Eye (tissue), 1 donor: ENCODE measurements around the gene FHL3.
A peak's percentile ranks its signal among the peaks of the same experiment; 100 is the strongest.
"Not testable (repeated sequence)": the region's sequence is repeated elsewhere in the genome, so short reads cannot be mapped to it uniquely, and the experiment has no call there.

Experiments used
- DNase-seq: peaks from one replicate; pipeline ENCODE4 v3.0.0-alpha.2; 2015

Gene FHL3

DNA sequence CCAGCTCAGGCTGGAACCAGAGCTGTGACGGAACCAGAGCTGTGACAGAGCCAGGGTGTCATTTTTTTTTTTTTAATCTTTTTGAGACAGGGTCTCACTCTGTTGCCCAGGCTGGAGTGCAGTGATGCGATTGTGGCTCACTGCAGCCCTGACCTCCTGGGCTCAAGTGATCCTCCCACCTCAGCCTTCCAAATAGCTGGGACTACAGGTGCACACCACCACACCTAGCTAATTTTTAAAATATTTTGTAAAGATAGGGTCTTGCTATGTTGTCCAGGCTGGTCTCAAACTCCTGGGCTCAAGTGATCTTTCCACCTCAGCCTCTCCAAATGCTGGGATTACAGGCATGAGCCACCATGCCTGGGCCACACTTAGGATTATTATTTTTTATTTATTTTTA lies 27.7 kb upstream of the FHL3 start:
- DNase-seq, result not testable (repeated sequence)

GRCh38 chr1:38031513-38031866 lies 26.2 kb upstream of the FHL3 start:
- no peak for DNase-seq

DNA sequence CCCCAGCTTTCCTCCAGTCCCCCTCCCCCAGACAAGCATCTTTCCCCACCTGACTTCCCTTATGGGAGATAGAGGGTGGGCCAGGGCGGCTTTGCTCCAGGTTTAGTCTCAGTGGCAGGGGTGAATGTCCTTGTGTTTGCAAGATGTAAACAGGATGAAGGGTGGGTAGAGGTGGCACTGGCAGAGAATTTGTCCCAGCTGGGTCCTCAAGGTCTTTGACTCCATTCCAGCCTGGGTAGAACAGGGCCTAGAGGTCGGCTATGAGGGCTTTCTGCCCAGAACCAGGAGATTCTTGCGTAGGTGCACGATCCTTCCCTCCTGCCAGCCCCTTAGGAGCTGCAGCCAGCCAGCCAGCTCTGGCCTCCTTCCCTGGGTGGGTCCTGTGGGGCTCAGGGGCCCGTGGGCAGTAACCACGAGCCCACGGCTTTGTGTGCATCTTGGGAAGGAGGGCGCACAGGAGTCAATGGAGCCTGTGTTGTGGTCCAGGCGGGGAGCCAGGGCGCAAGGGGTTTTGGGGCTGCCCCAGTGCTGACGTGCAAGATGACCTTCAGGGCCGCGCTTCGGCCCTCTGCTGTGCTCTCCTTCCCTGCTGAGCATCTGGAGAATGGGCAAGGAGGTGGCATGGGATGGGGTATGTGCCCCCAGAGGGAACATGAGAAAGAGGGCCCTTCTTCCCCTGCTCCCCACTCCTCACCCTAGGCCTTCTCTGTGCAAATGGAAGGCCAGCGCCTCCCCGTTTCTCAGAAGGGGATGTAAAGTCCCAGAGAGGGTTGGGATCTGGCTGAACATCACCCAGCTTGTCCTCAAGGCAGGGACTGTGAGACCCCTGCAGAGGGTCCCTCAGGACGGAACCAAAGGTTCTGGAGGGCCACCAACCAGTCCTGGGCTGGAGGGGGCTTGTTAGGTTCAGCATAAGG lies 25.5 kb upstream of the FHL3 start:
- DNase-seq, result no peak

GRCh38 chr1:38029685-38030511 lies 24.6 kb upstream of the FHL3 start:
- peak; percentile 65 for DNase-seq

GRCh38 chr1:38029081-38029681 lies 23.9 kb upstream of the FHL3 start:
- DNase-seq, result peak; percentile 83

GRCh38 chr1:38028671-38029070 lies 23.4 kb upstream of the FHL3 start:
- peak; percentile 68 for DNase-seq

- DNase-seq, result peak; percentile 27
Observed at GRCh38 chr1:38028105-38028591, 22.8 kb upstream of the FHL3 start.

- peak; percentile 22 for DNase-seq
Observed at GRCh38 chr1:38027201-38028104, 22.1 kb upstream of the FHL3 start.

GRCh38 chr1:38026592-38027200 lies 21.4 kb upstream of the FHL3 start:
- peak; percentile 86 for DNase-seq

DNA sequence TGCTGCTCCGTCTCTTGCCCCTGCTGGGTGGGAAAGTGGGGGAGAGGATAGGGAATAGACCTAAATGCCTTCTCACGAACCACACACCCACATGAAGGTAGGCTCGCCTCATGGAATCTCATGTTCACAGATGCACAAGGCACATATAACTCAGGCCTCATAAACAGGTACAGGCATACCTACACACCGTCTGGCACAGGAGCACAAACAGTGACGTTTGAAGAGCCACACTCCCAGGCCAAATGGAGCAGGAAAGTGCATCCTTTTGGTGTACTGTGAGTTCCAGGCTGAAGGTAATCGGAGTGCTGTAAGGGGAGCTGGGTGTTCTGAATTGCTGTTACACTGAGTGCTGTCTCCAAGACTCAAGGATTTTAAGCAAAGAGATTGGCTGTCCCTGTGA lies 20.4 kb upstream of the FHL3 start:
- no peak for DNase-seq

DNA sequence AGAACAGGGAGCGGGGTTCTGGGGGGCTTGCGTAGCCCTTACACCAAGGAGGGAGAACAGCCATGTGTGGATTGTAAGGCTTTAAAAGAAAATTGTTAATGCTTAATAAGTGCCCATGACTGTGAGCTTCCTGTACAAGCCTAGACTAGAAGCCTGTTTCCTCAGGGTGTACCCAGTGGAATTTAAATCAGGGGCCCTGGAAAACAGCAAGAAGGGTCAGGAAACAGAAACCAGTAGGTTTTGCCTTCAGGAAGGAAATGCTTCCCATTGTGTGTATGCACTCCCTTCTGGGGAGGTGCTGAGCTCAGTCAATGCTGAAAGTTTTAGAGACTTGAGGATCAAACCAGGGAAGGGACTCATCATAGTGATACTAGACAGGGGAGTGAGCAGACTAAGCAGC lies 19.9 kb upstream of the FHL3 start:
- DNase-seq, result no peak

DNA sequence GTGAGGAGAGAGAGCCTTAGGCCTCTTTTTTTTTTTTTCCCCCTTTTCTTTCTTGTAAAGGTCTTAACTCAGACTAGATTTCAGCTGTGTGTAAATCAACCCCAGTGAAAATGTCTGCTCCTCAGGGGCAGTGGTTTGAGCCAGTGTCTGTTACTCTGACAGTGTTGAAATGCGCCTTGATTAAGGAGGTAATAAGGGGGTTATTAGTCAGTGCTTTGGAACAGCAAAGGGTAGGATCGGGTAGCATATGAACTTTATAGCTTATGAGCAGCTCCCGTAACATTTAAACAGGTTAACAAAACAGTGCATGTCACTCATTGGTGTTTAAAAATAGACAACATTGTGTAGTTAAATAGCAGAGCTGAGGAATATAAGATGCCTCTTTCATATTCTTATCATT lies 17.5 kb upstream of the FHL3 start:
- no peak for DNase-seq

GRCh38 chr1:38021969-38022368 lies 16.7 kb upstream of the FHL3 start:
- DNase-seq, result no peak

DNA sequence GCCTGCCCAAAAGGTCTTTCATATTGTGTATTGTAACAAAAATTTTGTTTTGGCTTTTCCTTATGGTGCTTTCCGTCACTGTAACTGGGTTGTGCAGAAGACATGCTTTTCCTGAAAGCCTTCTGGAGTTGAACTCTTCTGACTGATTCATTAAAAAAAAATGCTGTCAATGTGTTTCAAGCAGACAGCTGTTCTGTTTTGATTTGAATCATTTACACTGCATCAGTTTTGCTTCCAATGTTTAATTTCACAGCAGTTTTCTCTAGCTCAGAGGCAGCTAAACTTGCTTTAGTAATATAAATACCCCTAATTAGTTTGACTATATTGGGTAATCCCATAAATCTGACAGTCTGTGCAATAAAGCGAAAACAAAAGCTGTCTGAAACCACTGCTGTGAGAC lies 15.1 kb upstream of the FHL3 start:
- DNase-seq, result no peak

DNA sequence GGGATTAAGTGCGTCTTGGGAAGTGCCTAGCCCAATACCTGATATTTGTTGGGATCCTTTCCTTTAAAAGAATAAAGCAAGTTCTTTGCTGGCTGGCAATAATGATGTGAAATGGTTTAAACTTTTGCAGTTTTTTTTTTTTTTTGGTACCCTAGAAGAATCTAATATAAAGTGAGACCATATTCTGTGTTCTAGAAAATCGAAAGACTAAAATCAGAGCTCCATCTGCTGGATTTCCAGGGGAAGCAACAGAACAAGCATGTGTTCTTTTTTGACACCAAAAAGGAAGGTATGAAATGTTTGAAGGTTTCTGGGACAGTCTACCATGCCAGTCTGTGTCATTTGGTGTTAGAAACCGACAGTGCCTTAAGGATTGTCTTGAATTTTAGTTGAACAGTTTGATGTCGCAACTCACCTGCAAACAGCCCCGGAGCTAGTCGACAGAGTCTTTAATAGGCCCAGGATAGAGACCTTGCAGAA lies 13.6 kb upstream of the FHL3 start:
- DNase-seq, result no peak

DNA sequence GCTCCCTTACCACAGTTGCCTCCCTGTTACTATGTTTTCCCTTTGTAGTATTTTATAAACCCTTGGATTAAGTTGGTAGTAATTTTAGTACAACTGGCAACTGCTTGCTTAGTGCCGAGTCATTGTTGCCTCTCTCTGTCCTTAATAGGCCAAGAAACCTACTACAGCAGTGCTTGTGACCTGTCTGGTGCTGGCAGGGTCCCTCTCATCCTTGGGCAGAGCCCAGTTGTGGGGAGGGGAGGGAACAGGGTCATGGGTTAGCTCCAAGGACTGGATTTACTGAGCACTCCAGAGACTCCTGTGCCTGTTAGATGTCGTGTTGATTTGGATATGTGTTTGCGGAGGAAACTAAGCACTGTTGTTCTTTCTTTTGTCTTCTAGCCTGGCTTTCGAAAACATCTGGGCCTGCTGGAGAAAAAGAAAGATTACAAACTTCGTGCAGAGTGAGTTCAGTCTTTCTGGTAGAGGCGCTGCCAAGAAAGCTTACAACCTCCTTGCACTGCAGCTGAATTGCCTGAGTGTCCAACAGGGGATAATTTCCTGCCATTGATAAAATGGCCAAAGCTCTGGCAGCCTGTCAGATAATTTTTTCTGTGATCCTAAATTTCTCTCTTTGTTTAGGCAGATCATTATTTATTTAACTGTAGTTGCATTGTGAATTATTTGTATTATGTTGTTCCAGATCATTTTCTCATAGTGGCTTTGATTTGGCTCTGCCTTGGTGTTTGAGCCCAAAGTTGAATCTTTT lies 10.8 kb upstream of the FHL3 start:
- no peak for DNase-seq

DNA sequence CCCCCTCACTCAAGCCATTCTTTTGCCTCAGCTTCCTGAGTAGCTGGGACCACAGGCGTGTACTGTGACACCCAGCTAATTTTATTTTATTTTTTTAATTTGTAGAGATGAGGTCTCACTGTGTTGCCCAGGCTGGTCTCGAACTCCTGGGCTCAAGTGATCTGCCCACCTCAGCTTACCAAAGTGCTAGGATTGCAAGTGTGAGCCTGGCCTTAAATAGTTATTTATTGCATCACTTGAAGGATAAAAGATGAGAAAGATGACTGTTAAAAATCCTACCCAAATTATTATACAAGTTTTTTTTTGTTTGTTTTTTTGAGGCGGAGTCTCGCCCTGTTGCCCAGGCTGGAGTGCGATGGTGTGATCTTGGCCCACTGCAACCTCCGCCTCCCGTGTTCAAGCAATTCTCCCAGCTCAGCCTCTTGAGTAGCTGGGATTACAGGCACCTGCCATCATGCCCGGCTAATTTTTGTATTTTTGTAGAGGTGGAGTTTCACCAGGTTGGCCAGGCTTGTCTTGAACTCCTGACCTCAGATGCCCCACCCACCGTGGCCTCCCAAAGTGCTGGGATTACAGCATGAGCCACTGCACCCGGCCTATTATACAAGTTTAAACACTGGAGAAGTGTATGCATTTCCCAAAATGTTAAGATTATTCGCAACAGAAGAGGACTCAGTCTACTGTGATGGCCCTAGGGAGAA lies 9.6 kb upstream of the FHL3 start:
- DNase-seq, result no peak

DNA sequence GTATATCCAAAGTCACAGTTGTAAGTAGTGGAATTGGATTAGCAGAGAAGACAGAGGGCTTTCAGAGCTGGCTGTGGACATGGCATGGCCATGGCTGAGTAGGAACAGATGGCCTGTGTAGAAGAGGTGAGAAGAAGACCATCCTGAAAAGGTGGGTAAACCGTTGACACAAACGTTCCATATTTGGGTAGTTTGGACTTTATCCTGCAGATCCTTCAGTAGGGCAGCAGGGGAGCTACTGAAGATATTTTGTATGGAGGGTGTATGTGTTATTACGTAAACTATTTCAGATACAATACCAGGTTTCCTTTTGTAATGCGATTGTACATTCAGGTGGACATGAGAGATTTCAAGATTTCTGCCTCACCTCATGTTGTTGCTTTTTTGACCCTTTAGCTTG lies 8.9 kb upstream of the FHL3 start:
- no peak for DNase-seq

GRCh38 chr1:38013227-38013622 lies 7.9 kb upstream of the FHL3 start:
- DNase-seq, result no peak
